ENCODE measurements around the gene MKRN2OS. TPM values are rescaled to one million over a fixed set of nuclear protein-coding genes. Genes with fewer than 3 reads are reported as not detected.

The MKRN2OS gene
- total and polyA plus RNA-seq, 10 of the 15 experiments (the other 5 are each of a cell fraction or from before 2014, with no cell fraction given) = 0.20 to 1.0 (median 0.40) TPM; not detected in 4

- no peak for TF ChIP-seq MYB (IDR thresholded peaks at IDR 0.05; ENCODE audit: borderline replicate concordance, low read depth, low read length)
- TF ChIP-seq SP1 (IDR thresholded peaks at IDR 0.05; ENCODE audit: low read depth, low read length) = peak; percentile 77
- TF ChIP-seq PRDM15 (CRISPR knock-in tag; IDR thresholded peaks at IDR 0.05) = no peak
- no peak for TF ChIP-seq HDAC2 (IDR thresholded peaks at IDR 0.05)
- TF ChIP-seq MYC (IDR thresholded peaks at IDR 0.05; ENCODE audit: insufficient read depth, insufficient read length, insufficient replicate concordance, low read length, severe bottlenecking) = no peak
- no peak for TF ChIP-seq SUPT20H (IDR thresholded peaks at IDR 0.05; ENCODE audit: borderline replicate concordance, control insufficient read depth, low read depth, low read length)
- peak; percentile 86 for TF ChIP-seq GABPA (IDR thresholded peaks at IDR 0.05; ENCODE audit: low read depth)
- TF ChIP-seq ATF7 (IDR thresholded peaks at IDR 0.05; ENCODE audit: low read depth) = no peak
- no peak for TF ChIP-seq RFX5 (IDR thresholded peaks at IDR 0.05; ENCODE audit: low read depth, low read length)
- TF ChIP-seq ZNF384 (IDR thresholded peaks at IDR 0.05; ENCODE audit: borderline replicate concordance, low read depth, low read length) = no peak
- peak; percentile 79 for TF ChIP-seq DPF2 (IDR thresholded peaks at IDR 0.05)
- no peak for TF ChIP-seq ASH2L (IDR thresholded peaks at IDR 0.05; ENCODE audit: borderline replicate concordance, low read depth)
- peak; percentile 51; the same call in 1 of the 2 replicates for TF ChIP-seq PAX5 (IDR thresholded peaks at IDR 0.05; ENCODE audit: borderline replicate concordance, low read depth, low read length)
- TF ChIP-seq SREBF1 (IDR thresholded peaks at IDR 0.05; ENCODE audit: low read length) = no peak
- no peak for TF ChIP-seq KDM1A (IDR thresholded peaks at IDR 0.05; ENCODE audit: borderline replicate concordance)
- peak; percentile 21; the same call in 1 of the 2 replicates for TF ChIP-seq MTA3 (IDR thresholded peaks at IDR 0.05; ENCODE audit: borderline replicate concordance, low read length)
- TF ChIP-seq RCOR1 (conservative IDR thresholded peaks at IDR 0.05; ENCODE audit: low read depth, low read length) = 0 out of 2 replicates have a peak, but pooled peaks have one; percentile 66
- peak; percentile 86 for TF ChIP-seq MXI1 (IDR thresholded peaks at IDR 0.05; ENCODE audit: low read depth, low read length)
- TF ChIP-seq FOS (IDR thresholded peaks at IDR 0.05; ENCODE audit: borderline replicate concordance, extremely low read depth, insufficient read length) = no peak
- peak; percentile 51; the same call in 1 of the 2 replicates for TF ChIP-seq IRF3 (IDR thresholded peaks at IDR 0.05)
- peak; percentile 95 for TF ChIP-seq POLR2AphosphoS5 (IDR thresholded peaks at IDR 0.05; ENCODE audit: low read length)
- no peak for TF ChIP-seq FOXM1 (IDR thresholded peaks at IDR 0.05; ENCODE audit: low read depth, low read length)
- TF ChIP-seq CTCF (IDR thresholded peaks at IDR 0.05 in 2 of 3, conservative IDR thresholded peaks at IDR 0.05 in 1 of 3; ENCODE audit: control insufficient read depth in 2 of 3, extremely low read depth in 1 of 3, insufficient read depth in 1 of 3, low read depth in 3 of 3, low read length in 3 of 3) = no peak
- TF ChIP-seq RUNX3 (IDR thresholded peaks at IDR 0.05; ENCODE audit: low read length) = 0 out of 2 replicates have a peak, but pooled peaks have one; percentile 19
- peak; percentile 56 for TF ChIP-seq NR2C1 (IDR thresholded peaks at IDR 0.05)
These were observed 11.6 kb upstream of the MKRN2OS start, which contains the start of gene MKRN2 (continued) for GRCh38 chr3:12556690-12557472.
